ENCODE results near the gene RNASEL. TPM values are rescaled to one million over a fixed set of nuclear protein-coding genes. Genes with fewer than 3 reads are reported as not detected.

The RNASEL gene
- total RNA-seq, 1 experiment from 2014 or later = 2.9 TPM

DNA sequence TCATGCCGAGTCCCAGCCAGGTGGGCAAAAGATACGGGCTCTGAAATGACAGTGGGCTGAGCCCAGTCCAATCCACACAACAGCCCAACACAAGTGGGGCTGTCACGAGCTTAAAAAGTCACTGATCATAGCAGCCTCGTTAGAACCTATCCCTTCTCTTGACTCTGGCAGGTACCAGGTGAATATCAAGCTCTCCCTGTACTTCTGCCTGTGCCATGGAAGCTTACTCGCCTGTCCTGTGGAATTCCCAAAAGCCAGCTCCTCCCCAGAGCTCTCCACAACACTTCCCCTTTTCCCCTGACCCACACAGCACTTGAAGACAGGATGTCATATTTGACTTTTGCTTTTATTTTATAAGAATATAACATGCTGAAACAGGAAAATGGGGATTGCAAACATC lies 9.2 kb upstream of the RNASEL start:
- DNase-seq = no peak
- H3K4me1 Mint-ChIP-seq (ENCODE audit: low read depth, unreplicated experiment) = no peaks in the 10 kb centered on the region
- Histone ChIP-seq H3K9me3 (no peaks in the 10 kb centered on the region), H3K27me3 (replicated peaks; ENCODE audit: control insufficient read depth, insufficient read depth, low read length) (no peaks in the 10 kb centered on the region), H3K36me3 (ENCODE audit: control insufficient read depth, insufficient read depth, low read length) (peaks cover 3% of the 10 kb centered on the region), H3K4me3 (ENCODE audit: low read depth, low read length) (no peak overlapping the region), H3K4me1 (peaks cover under 1% of the 10 kb centered on the region; the same call in 1 of the 2 replicates)
- no peak overlapping the region for H3K4me3 Mint-ChIP-seq (ENCODE audit: unreplicated experiment)
- H3K9me3 Mint-ChIP-seq (ENCODE audit: unreplicated experiment) = no peaks in the 10 kb centered on the region
- no peaks in the 10 kb centered on the region for H3K27me3 Mint-ChIP-seq (ENCODE audit: insufficient read depth, unreplicated experiment)
- TF ChIP-seq, protein P1, sequence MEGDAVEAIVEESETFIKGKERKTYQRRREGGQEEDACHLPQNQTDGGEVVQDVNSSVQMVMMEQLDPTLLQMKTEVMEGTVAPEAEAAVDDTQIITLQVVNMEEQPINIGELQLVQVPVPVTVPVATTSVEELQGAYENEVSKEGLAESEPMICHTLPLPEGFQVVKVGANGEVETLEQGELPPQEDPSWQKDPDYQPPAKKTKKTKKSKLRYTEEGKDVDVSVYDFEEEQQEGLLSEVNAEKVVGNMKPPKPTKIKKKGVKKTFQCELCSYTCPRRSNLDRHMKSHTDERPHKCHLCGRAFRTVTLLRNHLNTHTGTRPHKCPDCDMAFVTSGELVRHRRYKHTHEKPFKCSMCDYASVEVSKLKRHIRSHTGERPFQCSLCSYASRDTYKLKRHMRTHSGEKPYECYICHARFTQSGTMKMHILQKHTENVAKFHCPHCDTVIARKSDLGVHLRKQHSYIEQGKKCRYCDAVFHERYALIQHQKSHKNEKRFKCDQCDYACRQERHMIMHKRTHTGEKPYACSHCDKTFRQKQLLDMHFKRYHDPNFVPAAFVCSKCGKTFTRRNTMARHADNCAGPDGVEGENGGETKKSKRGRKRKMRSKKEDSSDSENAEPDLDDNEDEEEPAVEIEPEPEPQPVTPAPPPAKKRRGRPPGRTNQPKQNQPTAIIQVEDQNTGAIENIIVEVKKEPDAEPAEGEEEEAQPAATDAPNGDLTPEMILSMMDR (IDR thresholded peaks at IDR 0.05; ENCODE audit: insufficient read depth in 1 of 2, low read depth in 1 of 2, low read length in 1 of 2, severe bottlenecking in 1 of 2, unreplicated experiment in 1 of 2) = no peak
- no peak overlapping the region for H3K27ac Mint-ChIP-seq (ENCODE audit: unreplicated experiment)
- ChIA-PET CTCF (interaction anchor here (1.9 to 10.4 kb wide), 2 partner anchors 10 to 187 kb away, joined by 6 to 265 read pairs; partner anchors contain the start of gene RNASEL), POLR2A (no interaction called here)
- BruUV-seq (replicated peaks) = no TSS peak
- intact Hi-C loops (cut with micrococcal nuclease; ENCODE audit: unreplicated experiment) = loop anchor here (5.0 kb wide), 2 partner anchors 314 to 516 kb away; no protein-coding TSS in a partner anchor
- no peaks in the 10 kb centered on the region for H3K36me3 Mint-ChIP-seq (ENCODE audit: insufficient read depth, unreplicated experiment)

DNA sequence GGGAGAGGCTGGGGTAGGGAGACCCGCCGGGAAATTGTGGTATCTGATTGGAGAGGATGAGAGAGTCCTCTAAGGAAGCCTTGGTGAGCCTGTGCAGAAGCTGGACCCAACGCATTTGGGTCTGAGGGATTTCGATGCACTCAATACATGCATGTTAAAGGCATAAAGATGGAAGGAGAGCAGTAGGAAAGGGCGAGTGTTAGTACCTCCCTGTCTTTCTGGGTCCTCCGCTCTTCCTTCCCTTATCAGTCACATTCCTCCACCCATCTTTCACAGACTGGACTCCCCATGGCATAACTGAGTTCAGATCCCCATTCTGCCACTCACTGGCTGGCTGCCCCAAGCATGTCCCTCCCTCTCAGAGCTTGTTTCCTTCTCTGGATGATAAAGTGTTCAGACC lies 7.9 kb upstream of the RNASEL start:
- H3K4me1 Mint-ChIP-seq (ENCODE audit: low read depth, unreplicated experiment) = no peaks in the 10 kb centered on the region
- H3K9me3 ChIP-seq = no peaks in the 10 kb centered on the region
- ChIA-PET CTCF (interaction anchor here (10.4 kb wide), 1 partner anchor 188 kb away, joined by 265 read pairs; no protein-coding TSS in a partner anchor), POLR2A (no interaction called here)
- intact Hi-C loops (cut with micrococcal nuclease; ENCODE audit: unreplicated experiment) = loop anchor here (5.0 kb wide), 2 partner anchors 315 to 515 kb away; no protein-coding TSS in a partner anchor
- no peaks in the 10 kb centered on the region for H3K27me3 ChIP-seq (replicated peaks; ENCODE audit: control insufficient read depth, insufficient read depth, low read length)
- H3K36me3 ChIP-seq (ENCODE audit: control insufficient read depth, insufficient read depth, low read length) = peaks cover 2% of the 10 kb centered on the region
- no peaks in the 10 kb centered on the region for H3K4me1 ChIP-seq
- no peak overlapping the region for H3K4me3 Mint-ChIP-seq (ENCODE audit: unreplicated experiment)
- H3K9me3 Mint-ChIP-seq (ENCODE audit: unreplicated experiment) = no peaks in the 10 kb centered on the region
- TF ChIP-seq, protein P1 (IDR thresholded peaks at IDR 0.05; ENCODE audit: insufficient read depth in 1 of 2, low read depth in 1 of 2, low read length in 1 of 2, severe bottlenecking in 1 of 2, unreplicated experiment in 1 of 2) = no peak
- no peak for DNase-seq
- no peak overlapping the region for H3K27ac Mint-ChIP-seq (ENCODE audit: unreplicated experiment)
- H3K36me3 Mint-ChIP-seq (ENCODE audit: insufficient read depth, unreplicated experiment) = no peaks in the 10 kb centered on the region
- BruUV-seq (replicated peaks) = no TSS peak
- H3K4me3 ChIP-seq (ENCODE audit: low read depth, low read length) = no peak overlapping the region
- H3K27me3 Mint-ChIP-seq (ENCODE audit: insufficient read depth, unreplicated experiment) = no peaks in the 10 kb centered on the region

DNA sequence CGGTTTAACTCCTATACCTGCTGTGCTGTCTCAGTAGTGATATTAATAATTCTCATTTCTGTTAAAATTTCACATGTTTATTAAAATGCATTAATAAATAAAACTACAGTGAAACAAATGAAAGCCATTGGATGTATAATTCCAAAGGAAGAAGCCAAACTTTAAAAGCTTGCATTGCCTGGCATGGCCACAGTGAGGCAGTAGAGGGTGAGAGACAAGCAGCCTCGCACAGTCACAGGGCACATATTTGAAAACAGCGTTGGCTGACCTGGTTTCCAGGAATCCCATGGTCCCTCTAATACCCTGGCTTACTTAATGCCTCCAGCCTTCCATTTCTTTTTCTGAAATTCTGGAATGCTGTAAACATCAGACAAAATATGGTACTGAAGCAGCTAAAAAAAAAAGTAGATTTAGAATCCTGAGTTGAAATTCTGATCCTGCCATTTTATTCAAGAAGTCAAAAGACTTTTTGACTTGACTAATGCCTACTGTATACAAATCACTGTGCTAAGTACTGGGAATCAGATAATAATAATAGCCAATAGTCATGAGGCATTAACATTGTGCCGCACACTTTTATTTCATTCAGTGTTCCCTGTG lies 6.7 kb upstream of the RNASEL start:
- Histone ChIP-seq H3K4me3 (ENCODE audit: low read depth, low read length) (no peak overlapping the region), H3K9me3 (no peaks in the 10 kb centered on the region), H3K4me1 (no peaks in the 10 kb centered on the region), H3K27me3 (replicated peaks; ENCODE audit: control insufficient read depth, insufficient read depth, low read length) (no peaks in the 10 kb centered on the region), H3K36me3 (ENCODE audit: control insufficient read depth, insufficient read depth, low read length) (no peaks in the 10 kb centered on the region; the same call in 1 of the 2 replicates)
- H3K4me3 Mint-ChIP-seq (ENCODE audit: unreplicated experiment) = no peak overlapping the region
- TF ChIP-seq, protein P1 (IDR thresholded peaks at IDR 0.05; ENCODE audit: insufficient read depth in 1 of 2, low read depth in 1 of 2, low read length in 1 of 2, severe bottlenecking in 1 of 2, unreplicated experiment in 1 of 2) = peak; percentile 74 to 83
- peak in 1 of 2 experiments; percentile 64 for DNase-seq
- CTCF ChIA-PET = interaction anchor here (0.6 to 10.4 kb wide), 5 partner anchors 9 to 511 kb away, joined by 3 to 265 read pairs (median 6); partner anchors contain the start of gene RGS16
- BruUV-seq (replicated peaks) = no TSS peak
- no peak overlapping the region for H3K27ac Mint-ChIP-seq (ENCODE audit: unreplicated experiment)
- H3K9me3 Mint-ChIP-seq (ENCODE audit: unreplicated experiment) = no peaks in the 10 kb centered on the region
- H3K4me1 Mint-ChIP-seq (ENCODE audit: low read depth, unreplicated experiment) = no peaks in the 10 kb centered on the region
- intact Hi-C loops (cut with micrococcal nuclease; ENCODE audit: unreplicated experiment) = loop anchor here (5.0 kb wide), 2 partner anchors 317 to 513 kb away; no protein-coding TSS in a partner anchor
- POLR2A ChIA-PET = no interaction called here
- no peaks in the 10 kb centered on the region for H3K36me3 Mint-ChIP-seq (ENCODE audit: insufficient read depth, unreplicated experiment)
- no peaks in the 10 kb centered on the region for H3K27me3 Mint-ChIP-seq (ENCODE audit: insufficient read depth, unreplicated experiment)
